ENCODE results near the gene PTCSC3.
A peak's percentile ranks its signal among the peaks of the same experiment; 100 is the strongest.
"Not testable (repeated sequence)": the region's sequence is repeated elsewhere in the genome, so short reads cannot be mapped to it uniquely, and the experiment has no call there.

Gene PTCSC3

DNA sequence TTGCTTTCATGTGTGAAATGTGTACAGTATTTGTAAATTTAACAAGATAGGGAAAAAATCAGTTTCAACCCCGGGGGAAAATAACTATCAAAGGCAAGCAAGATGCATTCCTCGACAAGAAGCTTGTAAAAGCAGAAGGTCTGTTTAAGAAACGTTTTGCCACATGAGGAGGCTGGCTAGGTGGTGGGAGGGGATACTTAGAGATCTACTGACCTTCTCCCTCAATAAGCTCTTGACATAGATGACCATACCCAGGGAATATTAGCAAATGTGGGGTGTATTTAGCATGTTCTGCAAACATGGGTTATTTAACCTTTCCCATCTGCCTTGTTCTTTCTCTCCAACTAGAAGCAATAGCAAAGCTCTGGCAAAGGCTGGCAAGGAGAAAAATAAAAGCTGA, 4.9 kb downstream of the PTCSC3 start:
- DNase-seq, result no peak

GRCh38 chr14:36167431-36167830, 9.1 kb downstream of the PTCSC3 start:
- no peak for DNase-seq

DNA sequence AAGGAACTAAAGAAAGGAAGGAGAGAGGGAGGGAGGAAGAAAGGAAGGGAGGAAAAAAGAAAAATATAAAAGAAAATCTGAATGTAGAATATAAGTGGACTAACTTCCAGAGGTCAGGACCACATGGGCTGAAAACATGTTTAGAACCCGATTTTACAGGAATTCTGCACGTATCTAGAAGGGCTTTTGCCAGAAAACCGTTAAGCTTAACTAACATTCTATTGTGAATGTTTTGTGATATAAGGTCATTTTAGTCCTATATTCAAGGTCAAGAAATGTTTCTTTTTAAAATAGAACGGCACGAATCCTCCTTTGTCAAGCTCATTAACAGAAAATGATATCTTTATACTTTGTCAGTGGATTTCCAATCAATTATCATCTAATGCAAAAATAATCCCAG, 13.1 kb downstream of the PTCSC3 start:
- DNase-seq, result no peak

GRCh38 chr14:36162267-36162666, 14.3 kb downstream of the PTCSC3 start:
- no peak for DNase-seq

DNA sequence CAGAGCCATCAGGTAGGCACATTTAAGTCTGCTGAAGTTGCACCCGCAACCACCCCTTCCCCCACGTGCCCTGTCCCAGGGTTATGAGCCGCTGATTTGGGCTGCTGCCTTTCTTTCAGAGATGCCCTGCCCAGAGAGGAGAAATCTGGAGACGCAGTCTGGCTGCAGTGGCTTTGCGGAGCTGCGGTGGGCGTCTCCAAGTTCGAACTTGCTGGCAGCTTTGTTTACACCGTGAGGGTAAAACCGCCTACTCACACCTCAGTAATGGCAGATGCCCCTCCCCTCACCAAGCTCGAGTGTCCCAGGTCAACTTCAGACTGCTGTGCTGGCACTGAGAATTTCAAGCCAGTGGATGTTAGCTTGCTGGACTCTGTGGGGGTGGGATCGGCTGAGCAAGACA, 14.7 kb downstream of the PTCSC3 start:
- DNase-seq, result no peak

DNA sequence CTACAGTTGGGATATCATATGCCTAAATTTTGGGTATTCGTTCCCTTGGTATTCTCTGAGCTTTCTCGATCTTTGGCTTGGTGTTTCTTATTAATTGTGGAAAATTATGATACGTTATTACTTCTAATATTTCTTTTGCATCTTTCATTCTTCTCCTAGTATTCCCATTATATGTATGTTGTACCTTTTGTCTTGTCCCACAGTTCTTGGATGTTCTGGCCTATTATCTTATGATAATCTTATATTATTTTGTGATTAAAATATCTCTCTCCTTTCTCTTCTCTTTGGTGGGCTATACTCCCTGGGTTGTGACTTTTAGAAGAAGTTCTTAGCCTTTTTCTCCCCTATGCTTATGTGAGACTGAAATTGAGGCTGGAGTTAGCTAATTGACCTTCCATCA, 25.2 kb downstream of the PTCSC3 start:
- DNase-seq, result no peak

GRCh38 chr14:36134038-36134437, 42.5 kb downstream of the PTCSC3 start:
- DNase-seq, result no peak

- DNase-seq, result no peak
Measured at GRCh38 chr14:36132826-36133225, 43.7 kb downstream of the PTCSC3 start.

- no peak for DNase-seq
Measured at GRCh38 chr14:36130186-36130585, 46.3 kb downstream of the PTCSC3 start.

- DNase-seq, result peak in 1 of 2 experiments; percentile 26
Measured at GRCh38 chr14:36129181-36129580, 47.3 kb downstream of the PTCSC3 start.

DNA sequence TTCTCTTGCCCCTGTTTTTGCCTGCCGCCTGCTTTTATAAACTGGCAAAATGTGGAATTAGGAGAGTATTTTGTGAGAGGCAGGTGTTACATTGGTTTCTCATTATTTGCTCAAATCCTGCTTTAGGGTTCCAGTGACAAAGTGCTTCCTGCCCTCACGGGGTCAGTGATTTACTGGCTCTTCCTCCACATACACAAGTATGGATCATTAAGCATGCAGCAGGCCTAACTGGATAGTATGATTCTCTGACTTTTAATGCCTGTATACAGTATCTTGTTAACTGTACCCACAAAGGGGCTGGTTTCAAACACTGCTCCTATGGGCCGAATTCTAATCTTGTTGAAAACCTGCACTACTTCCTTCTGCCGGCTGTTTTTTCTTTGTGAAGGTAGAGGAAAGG, 63.2 kb downstream of the PTCSC3 start:
- no peak for DNase-seq

DNA sequence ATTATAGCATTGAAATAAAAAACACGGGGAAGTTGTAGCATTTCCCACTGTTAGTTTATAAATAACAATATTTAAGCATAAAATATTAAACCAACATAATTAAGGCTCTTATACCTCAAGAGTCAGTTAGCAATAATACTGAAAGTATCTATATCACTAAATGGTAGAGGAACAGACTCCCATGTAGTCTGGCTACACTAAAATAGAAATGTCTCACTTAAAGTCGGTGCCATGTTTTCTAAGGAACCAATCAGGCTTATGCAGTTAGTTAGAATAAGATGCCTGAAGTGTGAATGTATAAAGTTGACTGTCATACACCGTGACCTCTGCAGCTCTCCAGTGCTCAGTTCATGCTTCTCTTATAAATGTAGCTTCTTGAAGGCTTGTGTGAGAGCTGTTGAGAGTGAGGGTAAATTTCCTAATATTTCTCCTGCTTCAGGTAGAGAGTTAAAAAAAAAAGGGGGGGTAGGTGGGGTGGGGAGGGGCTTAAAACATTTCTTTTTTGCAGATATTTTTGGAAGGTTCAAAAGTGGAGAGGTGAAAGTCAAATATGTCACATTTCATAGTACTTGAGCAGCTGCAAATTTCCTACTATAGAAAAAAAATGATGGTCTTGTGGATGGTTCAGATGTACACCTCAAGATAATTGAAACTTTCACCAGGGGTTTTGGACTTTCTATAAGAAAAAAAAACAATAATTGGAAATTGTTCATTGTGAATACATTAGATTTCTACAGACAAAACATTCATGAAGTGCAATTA, 64.5 kb downstream of the PTCSC3 start:
- no peak for DNase-seq

- DNase-seq, result peak in 1 of 2 experiments; percentile 54
Measured at GRCh38 chr14:36105401-36105800, 71.1 kb downstream of the PTCSC3 start.

DNA sequence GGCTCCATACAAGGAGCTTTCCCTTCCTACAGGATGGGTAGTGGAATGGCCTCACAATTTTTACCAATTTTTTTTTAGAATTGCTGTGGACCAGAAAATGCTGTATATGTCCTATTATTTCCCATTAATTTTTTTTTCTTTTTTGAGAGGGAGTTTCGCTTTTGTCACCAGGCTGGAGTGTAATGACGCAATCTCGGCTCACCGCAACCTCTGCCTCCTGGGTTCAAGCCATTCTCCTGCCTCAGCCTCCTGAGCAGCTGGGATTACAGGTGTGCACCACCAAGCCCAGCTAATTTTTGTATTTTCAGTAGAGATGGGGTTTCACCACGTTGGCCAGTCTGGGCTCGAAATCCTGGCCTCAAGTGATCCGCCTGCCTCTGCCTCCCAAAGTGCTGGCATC, 72.3 kb downstream of the PTCSC3 start:
- DNase-seq, result not testable (repeated sequence)

DNA sequence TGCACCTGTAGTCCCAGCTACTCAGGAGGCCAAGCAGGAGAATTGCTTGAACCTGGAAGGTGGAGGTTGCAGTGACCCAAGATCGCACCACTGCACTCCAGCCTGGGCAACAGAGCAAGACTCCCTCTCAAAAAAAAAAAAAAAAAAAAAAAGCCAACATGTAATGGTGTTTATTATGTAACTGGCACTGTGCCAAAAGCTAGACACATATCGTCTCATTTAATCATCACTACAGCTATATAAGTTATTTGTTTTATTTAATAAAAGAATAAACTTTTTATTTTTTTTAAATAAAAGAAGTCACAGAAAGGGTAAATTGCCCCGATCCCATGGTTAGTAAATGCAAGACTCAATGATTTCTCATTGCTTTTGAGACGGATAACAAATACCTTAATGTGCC, 76.9 kb downstream of the PTCSC3 start:
- no peak for DNase-seq

- no peak for DNase-seq
Measured at GRCh38 chr14:36097356-36097755, 79.2 kb downstream of the PTCSC3 start.

GRCh38 chr14:36096090-36096489, 80.4 kb downstream of the PTCSC3 start:
- no peak for DNase-seq

DNA sequence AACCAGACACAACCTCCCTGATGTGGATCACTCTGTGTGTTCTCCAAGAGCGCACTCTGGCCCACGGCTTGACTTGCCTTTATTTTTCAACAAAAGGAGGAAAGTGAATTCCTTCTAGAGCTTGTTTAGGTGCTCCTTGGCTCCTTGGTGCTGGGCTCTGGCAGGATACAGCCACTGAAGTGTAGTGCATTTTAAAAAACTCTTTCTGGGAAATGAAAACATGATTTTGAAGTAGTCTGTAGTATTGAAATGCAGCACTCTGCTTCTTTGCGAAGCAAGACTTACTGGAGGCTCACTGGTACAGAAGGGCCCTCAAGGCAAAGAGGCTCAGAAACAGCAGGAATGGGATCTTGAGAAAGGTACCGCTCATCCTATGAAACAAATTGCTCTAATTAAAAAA, 81.6 kb downstream of the PTCSC3 start:
- DNase-seq, result no peak

DNA sequence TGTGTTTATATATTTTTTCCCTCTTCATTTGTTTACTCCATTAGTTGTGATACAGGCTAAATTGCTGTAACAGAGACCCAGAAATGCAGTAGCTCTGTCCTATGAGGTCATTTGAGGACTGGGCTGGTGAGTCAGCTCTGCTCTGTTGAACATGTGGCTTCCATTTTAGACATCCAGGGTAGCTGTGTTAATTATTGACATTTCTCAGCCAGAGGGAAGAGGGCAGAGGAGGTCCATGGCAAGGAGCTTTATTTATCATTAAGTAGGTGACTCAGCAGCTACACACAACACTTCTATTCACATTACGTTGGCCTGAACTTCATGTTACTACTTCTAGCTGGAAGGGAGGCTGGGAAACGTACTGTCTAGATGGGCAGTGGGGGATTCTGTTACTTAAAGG, 85.4 kb downstream of the PTCSC3 start:
- DNase-seq, result peak; percentile 25 to 75

DNA sequence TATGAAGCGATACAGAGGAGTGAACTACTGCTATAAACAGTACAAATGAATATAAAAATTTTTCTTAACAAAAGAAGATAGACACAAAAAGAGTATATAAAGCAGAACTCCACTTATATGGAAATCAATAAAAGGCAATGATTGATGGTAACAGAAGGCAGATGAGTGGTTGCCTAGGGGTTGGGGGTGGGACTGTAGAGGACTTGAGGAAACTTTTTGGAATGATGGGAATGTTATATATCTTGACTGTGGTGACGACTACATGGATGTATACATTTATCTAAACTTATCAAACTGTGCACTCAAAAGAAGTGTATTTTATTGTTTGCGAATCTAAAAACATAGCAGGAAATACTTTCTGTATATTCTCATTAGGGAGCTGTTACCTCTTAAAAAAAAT, 89.1 kb downstream of the PTCSC3 start:
- DNase-seq, result no peak

DNA sequence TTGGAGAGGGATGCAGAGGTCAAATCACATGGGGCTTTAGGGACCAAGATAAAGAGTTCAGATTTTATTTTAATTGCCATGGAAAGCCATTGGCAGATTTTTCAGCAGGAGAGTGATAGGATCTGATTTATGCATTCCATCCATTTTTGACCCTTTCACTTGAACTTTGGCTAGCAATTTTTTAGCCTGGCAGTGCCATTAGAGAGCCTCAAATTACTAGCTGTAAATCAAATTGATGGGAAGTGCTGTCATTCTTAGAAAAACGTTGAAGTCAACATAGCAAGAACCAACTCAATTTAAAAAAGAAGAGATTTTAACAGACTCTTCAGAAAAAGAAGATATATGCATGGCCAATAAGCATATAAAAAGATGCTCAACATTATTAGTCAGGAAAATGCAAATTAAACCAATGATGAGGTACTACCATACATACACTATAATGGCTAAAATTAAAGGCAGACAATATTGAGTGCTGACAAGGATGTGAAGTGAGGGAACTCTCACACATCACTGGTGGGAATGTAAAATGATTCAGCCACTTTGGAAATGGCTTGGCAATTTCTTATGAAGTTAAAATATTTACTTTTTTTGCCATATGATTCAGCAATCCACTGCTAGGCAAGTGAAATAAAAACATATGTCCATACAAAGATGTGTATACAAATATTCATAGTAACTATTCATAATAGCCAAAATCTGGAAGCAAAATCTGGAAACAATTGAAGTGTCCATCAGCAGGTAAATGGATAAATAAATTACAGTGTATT, 89.7 kb downstream of the PTCSC3 start:
- no peak for DNase-seq

GRCh38 chr14:36085861-36086260, 90.7 kb downstream of the PTCSC3 start:
- no peak for DNase-seq

Data from NCI-H446 (cell line).